GM23338 (cell line): ENCODE results near the gene CAMKV. TPM values are rescaled to one million over a fixed set of nuclear protein-coding genes. Genes with fewer than 3 reads are reported as not detected.

ENCODE experiments used
- ATAC-seq: fragments of 200-7000 bp; cut with Tn5 transposase; 3 replicates; pipeline ENCODE4 v1.9.1; 2020
- DNase-seq: peaks from one replicate; pipeline ENCODE4 v3.0.0-alpha.2; 2015; ENCODE audit warnings: low spot score
- H2AFZ ChIP-seq: fragments of 200-600 bp; sonication (generic); 2 replicates; pipeline ENCODE4 v1.8.0; 2016; ENCODE audit warnings: antibody characterized with exemption, mild to moderate bottlenecking, moderate library complexity
- H3F3A ChIP-seq: fragments of 200-600 bp; sonication (generic); replicated peaks from 2 replicates; pipeline ENCODE4 v1.8.0; 2017; ENCODE audit warnings: antibody characterized with exemption, mixed run types, low read depth
- H3K27ac ChIP-seq: fragments of 200-600 bp; sonication (generic); 2 replicates; pipeline ENCODE4 v1.6.1; 2016; ENCODE audit warnings: low read depth
- H3K27me3 ChIP-seq: fragments of 200-600 bp; sonication (generic); 2 replicates; pipeline ENCODE4 v1.8.0; 2016; ENCODE audit warnings: mild to moderate bottlenecking, mixed run types, moderate library complexity; ENCODE audit not compliant: insufficient read depth
- H3K36me3 ChIP-seq: fragments of 200-600 bp; sonication (generic); 2 replicates; pipeline ENCODE4 v1.8.0; 2016; ENCODE audit warnings: mild to moderate bottlenecking; ENCODE audit not compliant: insufficient read depth
- H3K4me1 ChIP-seq: fragments of 200-600 bp; sonication (generic); 2 replicates; pipeline ENCODE4 v1.8.0; 2016; ENCODE audit warnings: mild to moderate bottlenecking, moderate library complexity; ENCODE audit not compliant: insufficient read depth
- H3K4me2 ChIP-seq: fragments of 200-600 bp; sonication (generic); 2 replicates; pipeline ENCODE4 v1.7.1; 2017; ENCODE audit warnings: mixed run types
- H3K4me3 ChIP-seq: fragments of 200-600 bp; sonication (generic); 2 replicates; pipeline ENCODE4 v1.6.1; 2016; ENCODE audit warnings: mixed run types
- H3K79me2 ChIP-seq: fragments of 200-600 bp; sonication (generic); replicated peaks from 2 replicates; pipeline ENCODE4 v1.8.0; 2017; ENCODE audit warnings: mild to moderate bottlenecking; ENCODE audit not compliant: insufficient read depth
- H3K9me2 ChIP-seq: fragments of 200-600 bp; sonication (generic); 2 replicates; pipeline ENCODE4 v1.8.0; 2017; ENCODE audit not compliant: insufficient read depth
- H4K20me1 ChIP-seq: fragments of 200-600 bp; sonication (generic); replicated peaks from 2 replicates; pipeline ENCODE4 v1.8.0; 2017; ENCODE audit warnings: mild to moderate bottlenecking; ENCODE audit not compliant: insufficient read depth
- H3K27ac Mint-ChIP-seq: 2 replicates; pipeline ENCODE4 v1.8.0; 2020; ENCODE audit warnings: inconsistent platforms, mild to moderate bottlenecking, moderate library complexity, mixed read lengths
- H3K27me3 Mint-ChIP-seq: 3 replicates; pipeline ENCODE4 v1.8.0; 2022; ENCODE audit warnings: low read depth, mild to moderate bottlenecking, moderate library complexity, mixed read lengths, inconsistent platforms; ENCODE audit not compliant: insufficient read depth, poor library complexity
- H3K36me3 Mint-ChIP-seq: 3 replicates; pipeline ENCODE4 v1.8.0; 2021; ENCODE audit warnings: low read depth, mild to moderate bottlenecking, inconsistent platforms, moderate library complexity, mixed read lengths
- H3K4me1 Mint-ChIP-seq: 3 replicates; pipeline ENCODE4 v1.8.0; 2020; ENCODE audit warnings: mild to moderate bottlenecking, inconsistent platforms, mixed read lengths
- H3K4me3 Mint-ChIP-seq: 3 replicates; pipeline ENCODE4 v1.8.0; 2021; ENCODE audit warnings: moderate library complexity, mild to moderate bottlenecking, inconsistent platforms, mixed read lengths
- H3K9me3 Mint-ChIP-seq: 3 replicates; pipeline ENCODE4 v1.8.0; 2020; ENCODE audit warnings: moderate library complexity, mild to moderate bottlenecking, inconsistent platforms, mixed read lengths
- CREB1 ChIP-seq: fragments of 250-450 bp; sonication (Bioruptor Pico); IDR thresholded peaks from 2 replicates; pipeline ENCODE4 v1.5.0; 2020; ENCODE audit warnings: low read depth, mild to moderate bottlenecking, moderate library complexity
- EZH2 ChIP-seq: fragments of 200-600 bp; sonication (generic); IDR thresholded peaks from one replicate; pipeline ENCODE4 v1.8.0; 2017; ENCODE audit warnings: antibody characterized with exemption, mild to moderate bottlenecking, low read depth; ENCODE audit not compliant: unreplicated experiment
- EZH2phosphoT487 ChIP-seq: fragments of 200-600 bp; sonication (generic); IDR thresholded peaks from one replicate; pipeline ENCODE4 v1.8.1; 2018; ENCODE audit warnings: antibody characterized with exemption; ENCODE audit not compliant: unreplicated experiment
- POLR2AphosphoS5 ChIP-seq: IDR thresholded peaks from 2 replicates; pipeline ENCODE4 v1.6.1; 2016; ENCODE audit warnings: antibody characterized with exemption, low read depth
- ZNF331 ChIP-seq: fragments of 250-450 bp; sonication (Bioruptor Pico); IDR thresholded peaks from 2 replicates; pipeline ENCODE4 v1.5.0; 2020; ENCODE audit warnings: low read depth, mild to moderate bottlenecking, moderate library complexity
- polyA plus RNA-seq: library from polyadenylated mRNA; unstranded; fragments of >200 nt; fragmentation: Nextera tagmentation; extraction: Ambion mirVana; gene quantifications from 2 replicates; pipeline ENCODE4 v1.2.1, GENCODE V29; 2016
- total RNA-seq: library from RNA; depleted of rRNA; stranded (reverse); fragments of >200 nt; shearing (Covaris generic); gene quantifications from 2 replicates; pipeline ENCODE4 v1.2.3, GENCODE V29; 2014
- TF ChIP-seq, protein P1 (sequence below): IDR thresholded peaks from one replicate; pipeline ENCODE4 v1.6.1; 2018; ENCODE audit warnings: antibody characterized with exemption; ENCODE audit not compliant: unreplicated experiment
- TF ChIP-seq, protein P2 (sequence below): IDR thresholded peaks from 2 replicates; pipeline ENCODE4 v1.6.1; 2016; ENCODE audit warnings: antibody characterized with exemption
- TF ChIP-seq, protein P3 (sequence below), 2 experiments: fragments of 200-600 bp in 1 of 2; sonication (generic) in 1 of 2; conservative IDR thresholded peaks; 2 replicates each; pipeline versions ENCODE4 v1.5.1 to v1.6.1; 2016 to 2017; ENCODE audit warnings: antibody characterized with exemption in 2 of 2, low read depth in 2 of 2, mild to moderate bottlenecking in 2 of 2, moderate library complexity in 1 of 2

The CAMKV gene
- total and polyA plus RNA-seq, 2 experiments from 2014 or later = 38.3 to 80.1 TPM

DNA sequence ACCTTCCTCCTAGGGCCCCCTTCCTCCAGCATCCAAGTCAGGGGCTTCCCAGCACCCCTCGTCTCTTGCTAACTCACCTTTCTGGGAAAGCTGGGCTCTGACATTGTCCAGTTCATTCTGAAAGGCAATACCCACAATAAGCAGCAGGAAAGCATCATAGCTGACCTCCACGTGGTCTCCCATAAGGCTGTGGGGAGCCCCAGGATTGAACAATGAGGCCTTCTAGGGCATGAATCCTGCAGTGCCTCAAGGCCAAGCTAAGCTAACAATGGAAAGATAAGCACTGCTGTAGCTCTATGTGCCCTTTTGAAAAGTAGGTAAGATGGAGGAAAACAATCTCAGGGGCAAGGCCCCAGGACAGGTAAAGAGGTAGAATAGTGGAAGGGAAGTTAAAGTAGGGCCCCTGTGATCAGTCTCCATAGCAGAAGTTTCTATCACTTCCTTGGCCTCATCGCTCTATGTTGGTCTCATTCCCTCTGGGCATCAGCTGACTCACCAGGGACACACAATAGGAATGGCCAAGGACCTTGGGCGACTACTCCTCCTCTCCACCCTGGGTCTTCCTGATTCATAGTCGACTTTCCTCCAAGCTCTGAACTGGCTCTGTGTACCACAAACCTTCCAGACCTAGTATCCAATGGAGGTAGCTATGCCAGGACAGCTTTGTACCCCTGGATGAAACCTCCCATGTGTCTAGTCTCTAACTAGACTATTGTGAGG, 25.1 kb downstream of the CAMKV start (continued):
- TF ChIP-seq, protein P1, sequence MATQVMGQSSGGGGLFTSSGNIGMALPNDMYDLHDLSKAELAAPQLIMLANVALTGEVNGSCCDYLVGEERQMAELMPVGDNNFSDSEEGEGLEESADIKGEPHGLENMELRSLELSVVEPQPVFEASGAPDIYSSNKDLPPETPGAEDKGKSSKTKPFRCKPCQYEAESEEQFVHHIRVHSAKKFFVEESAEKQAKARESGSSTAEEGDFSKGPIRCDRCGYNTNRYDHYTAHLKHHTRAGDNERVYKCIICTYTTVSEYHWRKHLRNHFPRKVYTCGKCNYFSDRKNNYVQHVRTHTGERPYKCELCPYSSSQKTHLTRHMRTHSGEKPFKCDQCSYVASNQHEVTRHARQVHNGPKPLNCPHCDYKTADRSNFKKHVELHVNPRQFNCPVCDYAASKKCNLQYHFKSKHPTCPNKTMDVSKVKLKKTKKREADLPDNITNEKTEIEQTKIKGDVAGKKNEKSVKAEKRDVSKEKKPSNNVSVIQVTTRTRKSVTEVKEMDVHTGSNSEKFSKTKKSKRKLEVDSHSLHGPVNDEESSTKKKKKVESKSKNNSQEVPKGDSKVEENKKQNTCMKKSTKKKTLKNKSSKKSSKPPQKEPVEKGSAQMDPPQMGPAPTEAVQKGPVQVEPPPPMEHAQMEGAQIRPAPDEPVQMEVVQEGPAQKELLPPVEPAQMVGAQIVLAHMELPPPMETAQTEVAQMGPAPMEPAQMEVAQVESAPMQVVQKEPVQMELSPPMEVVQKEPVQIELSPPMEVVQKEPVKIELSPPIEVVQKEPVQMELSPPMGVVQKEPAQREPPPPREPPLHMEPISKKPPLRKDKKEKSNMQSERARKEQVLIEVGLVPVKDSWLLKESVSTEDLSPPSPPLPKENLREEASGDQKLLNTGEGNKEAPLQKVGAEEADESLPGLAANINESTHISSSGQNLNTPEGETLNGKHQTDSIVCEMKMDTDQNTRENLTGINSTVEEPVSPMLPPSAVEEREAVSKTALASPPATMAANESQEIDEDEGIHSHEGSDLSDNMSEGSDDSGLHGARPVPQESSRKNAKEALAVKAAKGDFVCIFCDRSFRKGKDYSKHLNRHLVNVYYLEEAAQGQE = no peak
- TF ChIP-seq, protein P2, sequence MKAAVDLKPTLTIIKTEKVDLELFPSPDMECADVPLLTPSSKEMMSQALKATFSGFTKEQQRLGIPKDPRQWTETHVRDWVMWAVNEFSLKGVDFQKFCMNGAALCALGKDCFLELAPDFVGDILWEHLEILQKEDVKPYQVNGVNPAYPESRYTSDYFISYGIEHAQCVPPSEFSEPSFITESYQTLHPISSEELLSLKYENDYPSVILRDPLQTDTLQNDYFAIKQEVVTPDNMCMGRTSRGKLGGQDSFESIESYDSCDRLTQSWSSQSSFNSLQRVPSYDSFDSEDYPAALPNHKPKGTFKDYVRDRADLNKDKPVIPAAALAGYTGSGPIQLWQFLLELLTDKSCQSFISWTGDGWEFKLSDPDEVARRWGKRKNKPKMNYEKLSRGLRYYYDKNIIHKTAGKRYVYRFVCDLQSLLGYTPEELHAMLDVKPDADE = no peak
- TF ChIP-seq EZH2phosphoT487 = no peak
- TF ChIP-seq, protein P3, sequence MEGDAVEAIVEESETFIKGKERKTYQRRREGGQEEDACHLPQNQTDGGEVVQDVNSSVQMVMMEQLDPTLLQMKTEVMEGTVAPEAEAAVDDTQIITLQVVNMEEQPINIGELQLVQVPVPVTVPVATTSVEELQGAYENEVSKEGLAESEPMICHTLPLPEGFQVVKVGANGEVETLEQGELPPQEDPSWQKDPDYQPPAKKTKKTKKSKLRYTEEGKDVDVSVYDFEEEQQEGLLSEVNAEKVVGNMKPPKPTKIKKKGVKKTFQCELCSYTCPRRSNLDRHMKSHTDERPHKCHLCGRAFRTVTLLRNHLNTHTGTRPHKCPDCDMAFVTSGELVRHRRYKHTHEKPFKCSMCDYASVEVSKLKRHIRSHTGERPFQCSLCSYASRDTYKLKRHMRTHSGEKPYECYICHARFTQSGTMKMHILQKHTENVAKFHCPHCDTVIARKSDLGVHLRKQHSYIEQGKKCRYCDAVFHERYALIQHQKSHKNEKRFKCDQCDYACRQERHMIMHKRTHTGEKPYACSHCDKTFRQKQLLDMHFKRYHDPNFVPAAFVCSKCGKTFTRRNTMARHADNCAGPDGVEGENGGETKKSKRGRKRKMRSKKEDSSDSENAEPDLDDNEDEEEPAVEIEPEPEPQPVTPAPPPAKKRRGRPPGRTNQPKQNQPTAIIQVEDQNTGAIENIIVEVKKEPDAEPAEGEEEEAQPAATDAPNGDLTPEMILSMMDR (conservative IDR thresholded peaks at IDR 0.05; ENCODE audit: low read depth in 2 of 2) = no peak
- no peak for TF ChIP-seq ZNF331 (CRISPR knock-in tag)
- TF ChIP-seq CREB1 (CRISPR knock-in tag) = no peak
- no peak for TF ChIP-seq POLR2AphosphoS5

DNA sequence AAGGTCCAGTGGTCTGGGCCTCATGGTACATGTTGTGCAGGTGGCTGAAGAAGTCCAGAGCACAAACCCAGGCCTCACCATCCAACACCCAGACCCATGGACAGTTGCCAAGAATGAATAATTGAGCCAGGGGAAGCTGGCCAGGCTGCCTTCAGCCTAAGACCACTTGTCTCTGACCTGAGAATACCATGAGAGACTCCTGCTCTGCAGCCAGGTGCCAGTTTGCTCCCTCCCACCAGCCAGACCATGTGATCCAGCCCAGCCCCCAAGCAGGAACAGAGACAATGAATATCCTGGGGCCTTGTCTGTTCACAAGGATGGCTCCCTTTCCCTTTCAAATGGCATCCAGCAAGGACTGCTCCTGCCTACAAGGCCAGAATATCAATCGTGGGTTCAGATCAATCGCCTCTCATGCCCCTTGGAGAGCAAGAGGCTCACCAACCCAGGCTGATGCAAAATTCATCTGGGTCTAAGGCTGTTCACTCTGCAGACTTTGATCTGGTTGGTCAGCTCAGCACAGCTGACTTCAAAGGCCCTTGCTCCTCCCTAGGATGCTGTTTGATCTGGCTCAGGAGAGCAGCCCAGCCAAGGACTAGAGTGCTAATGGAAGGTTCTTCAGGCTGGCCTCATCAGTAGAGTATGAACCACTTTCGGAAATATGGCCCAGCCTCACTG, 26.7 kb downstream of the CAMKV start:
- Histone ChIP-seq H3K4me1 (no peaks in the 10 kb centered on the region), H3K9me2 (no peaks in the 10 kb centered on the region), H3K27me3 (no peaks in the 10 kb centered on the region), H3K36me3 (peaks cover 6% of the 10 kb centered on the region; the same call in 1 of the 2 replicates), H3K4me3 (no peak overlapping the region), H4K20me1 (0 out of 2 replicates have a peak, but pooled peaks cover 5% of the 10 kb centered on the region), H3K4me2 (no peak overlapping the region), H3K79me2 (no peaks in the 10 kb centered on the region), H2AFZ (no peak overlapping the region), H3F3A (no peaks in the 10 kb centered on the region), H3K27ac (no peak overlapping the region)
- no peak overlapping the region for H3K27ac Mint-ChIP-seq
- H3K36me3 Mint-ChIP-seq = peaks cover 60% of the 10 kb centered on the region
- no peak for TF ChIP-seq POLR2AphosphoS5
- TF ChIP-seq, protein P1 = no peak
- TF ChIP-seq EZH2 = no peak
- no peak for DNase-seq
- H3K27me3 Mint-ChIP-seq = peaks cover 5% of the 10 kb centered on the region
- ATAC-seq = peak; percentile 15; the same call in 2 of the 3 replicates
- H3K4me3 Mint-ChIP-seq = no peak overlapping the region
- H3K9me3 Mint-ChIP-seq = no peaks in the 10 kb centered on the region
- peaks cover 18% of the 10 kb centered on the region for H3K4me1 Mint-ChIP-seq
